ENCODE data around the gene HIKESHI.
"Not testable (repeated sequence)": the region's sequence is repeated elsewhere in the genome, so short reads cannot be mapped to it uniquely, and the experiment has no call there.

HIKESHI gene

GRCh38 chr11:86275493-86276370 lies 26.3 kb upstream of the HIKESHI start:
- Histone ChIP-seq H3K4me1 (ENCODE audit: control insufficient read depth, low read depth, low read length) (no peaks in the 10 kb centered on the region), H3K4me3 (ENCODE audit: low read length) (no peak overlapping the region), H3K27ac (ENCODE audit: low read length) (no peak overlapping the region), H3K9me3 (ENCODE audit: control insufficient read depth, low read depth, low read length) (no peaks in the 10 kb centered on the region), H3K9ac (ENCODE audit: low read length) (no peak overlapping the region), H3K36me3 (ENCODE audit: control insufficient read depth, low read depth, low read length) (peaks cover 24% of the 10 kb centered on the region), H3K27me3 (ENCODE audit: control insufficient read depth, insufficient read depth, low read length) (no peaks in the 10 kb centered on the region)

- Histone ChIP-seq H3K27ac (ENCODE audit: low read length) (no peak overlapping the region), H3K4me3 (ENCODE audit: low read length) (no peak overlapping the region), H3K27me3 (ENCODE audit: control insufficient read depth, insufficient read depth, low read length) (no peaks in the 10 kb centered on the region), H3K9me3 (ENCODE audit: control insufficient read depth, low read depth, low read length) (no peaks in the 10 kb centered on the region), H3K9ac (ENCODE audit: low read length) (no peak overlapping the region), H3K4me1 (ENCODE audit: control insufficient read depth, low read depth, low read length) (no peaks in the 10 kb centered on the region), H3K36me3 (ENCODE audit: control insufficient read depth, low read depth, low read length) (peaks cover 24% of the 10 kb centered on the region)
These were observed 24.3 kb upstream of the HIKESHI start for GRCh38 chr11:86277741-86278140.

- H3K36me3 ChIP-seq (ENCODE audit: control insufficient read depth, low read depth, low read length), result peaks cover 24% of the 10 kb centered on the region
- no peaks in the 10 kb centered on the region for H3K9me3 ChIP-seq (ENCODE audit: control insufficient read depth, low read depth, low read length)
- H3K27me3 ChIP-seq (ENCODE audit: control insufficient read depth, insufficient read depth, low read length), result no peaks in the 10 kb centered on the region
- no peak overlapping the region for H3K9ac ChIP-seq (ENCODE audit: low read length)
- H3K4me3 ChIP-seq (ENCODE audit: low read length), result no peak overlapping the region
- H3K27ac ChIP-seq (ENCODE audit: low read length), result no peak overlapping the region
- no peaks in the 10 kb centered on the region for H3K4me1 ChIP-seq (ENCODE audit: control insufficient read depth, low read depth, low read length)
These were observed 23.8 kb upstream of the HIKESHI start for GRCh38 chr11:86278226-86278625.

- Histone ChIP-seq H3K36me3 (ENCODE audit: control insufficient read depth, low read depth, low read length) (peaks cover 27% of the 10 kb centered on the region), H3K4me3 (ENCODE audit: low read length) (no peak overlapping the region), H3K27ac (ENCODE audit: low read length) (no peak overlapping the region), H3K9me3 (ENCODE audit: control insufficient read depth, low read depth, low read length) (no peaks in the 10 kb centered on the region), H3K27me3 (ENCODE audit: control insufficient read depth, insufficient read depth, low read length) (no peaks in the 10 kb centered on the region), H3K4me1 (ENCODE audit: control insufficient read depth, low read depth, low read length) (no peaks in the 10 kb centered on the region), H3K9ac (ENCODE audit: low read length) (no peak overlapping the region)
These were observed 22.3 kb upstream of the HIKESHI start for GRCh38 chr11:86279747-86280146.

DNA sequence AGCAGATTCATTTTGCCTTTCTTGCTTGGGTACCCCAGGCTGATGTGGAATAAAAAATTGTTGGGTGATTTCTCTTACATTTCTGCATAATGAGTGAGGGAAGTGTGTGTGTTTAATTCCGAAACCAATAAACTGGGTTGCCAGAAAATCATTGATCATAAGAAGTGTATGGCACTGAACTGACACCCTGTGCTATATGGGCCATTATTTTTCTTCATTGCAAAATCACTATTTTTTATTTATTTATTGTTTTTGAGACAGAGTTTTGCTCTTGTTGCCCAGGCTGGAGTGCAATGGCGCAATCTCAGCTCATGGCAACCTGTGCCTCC lies 14.6 kb upstream of the HIKESHI start:
- Histone ChIP-seq H3K4me3 (ENCODE audit: low read length) (no peak overlapping the region), H3K27ac (ENCODE audit: low read length) (no peak overlapping the region), H3K36me3 (ENCODE audit: control insufficient read depth, low read depth, low read length) (peaks cover 2% of the 10 kb centered on the region), H3K27me3 (ENCODE audit: control insufficient read depth, insufficient read depth, low read length) (no peaks in the 10 kb centered on the region), H3K9ac (ENCODE audit: low read length) (no peak overlapping the region), H3K4me1 (ENCODE audit: control insufficient read depth, low read depth, low read length) (no peaks in the 10 kb centered on the region), H3K9me3 (ENCODE audit: control insufficient read depth, low read depth, low read length) (no peaks in the 10 kb centered on the region)

- Histone ChIP-seq H3K36me3 (ENCODE audit: control insufficient read depth, low read depth, low read length) (peaks cover 2% of the 10 kb centered on the region), H3K27me3 (ENCODE audit: control insufficient read depth, insufficient read depth, low read length) (no peaks in the 10 kb centered on the region), H3K9ac (ENCODE audit: low read length) (no peak overlapping the region), H3K4me1 (ENCODE audit: control insufficient read depth, low read depth, low read length) (no peaks in the 10 kb centered on the region), H3K9me3 (ENCODE audit: control insufficient read depth, low read depth, low read length) (no peaks in the 10 kb centered on the region), H3K27ac (ENCODE audit: low read length) (no peak overlapping the region), H3K4me3 (ENCODE audit: low read length) (no peak overlapping the region)
These were observed 13.1 kb upstream of the HIKESHI start for GRCh38 chr11:86288776-86289507.

- not testable (repeated sequence) for H3K4me3 ChIP-seq (ENCODE audit: low read length); H3K27me3 ChIP-seq (ENCODE audit: control insufficient read depth, insufficient read depth, low read length); H3K27ac ChIP-seq (ENCODE audit: low read length); H3K36me3 ChIP-seq (ENCODE audit: control insufficient read depth, low read depth, low read length); H3K9ac ChIP-seq (ENCODE audit: low read length); H3K4me1 ChIP-seq (ENCODE audit: control insufficient read depth, low read depth, low read length); H3K9me3 ChIP-seq (ENCODE audit: control insufficient read depth, low read depth, low read length)
These were observed 12.3 kb upstream of the HIKESHI start for GRCh38 chr11:86289508-86290280.

GRCh38 chr11:86291466-86292262 lies 10.4 kb upstream of the HIKESHI start:
- Histone ChIP-seq H3K9ac (ENCODE audit: low read length) (no peak overlapping the region), H3K4me1 (ENCODE audit: control insufficient read depth, low read depth, low read length) (no peaks in the 10 kb centered on the region), H3K27ac (ENCODE audit: low read length) (no peak overlapping the region), H3K9me3 (ENCODE audit: control insufficient read depth, low read depth, low read length) (no peaks in the 10 kb centered on the region), H3K4me3 (ENCODE audit: low read length) (no peak overlapping the region), H3K27me3 (ENCODE audit: control insufficient read depth, insufficient read depth, low read length) (no peaks in the 10 kb centered on the region), H3K36me3 (ENCODE audit: control insufficient read depth, low read depth, low read length) (no peaks in the 10 kb centered on the region)

DNA sequence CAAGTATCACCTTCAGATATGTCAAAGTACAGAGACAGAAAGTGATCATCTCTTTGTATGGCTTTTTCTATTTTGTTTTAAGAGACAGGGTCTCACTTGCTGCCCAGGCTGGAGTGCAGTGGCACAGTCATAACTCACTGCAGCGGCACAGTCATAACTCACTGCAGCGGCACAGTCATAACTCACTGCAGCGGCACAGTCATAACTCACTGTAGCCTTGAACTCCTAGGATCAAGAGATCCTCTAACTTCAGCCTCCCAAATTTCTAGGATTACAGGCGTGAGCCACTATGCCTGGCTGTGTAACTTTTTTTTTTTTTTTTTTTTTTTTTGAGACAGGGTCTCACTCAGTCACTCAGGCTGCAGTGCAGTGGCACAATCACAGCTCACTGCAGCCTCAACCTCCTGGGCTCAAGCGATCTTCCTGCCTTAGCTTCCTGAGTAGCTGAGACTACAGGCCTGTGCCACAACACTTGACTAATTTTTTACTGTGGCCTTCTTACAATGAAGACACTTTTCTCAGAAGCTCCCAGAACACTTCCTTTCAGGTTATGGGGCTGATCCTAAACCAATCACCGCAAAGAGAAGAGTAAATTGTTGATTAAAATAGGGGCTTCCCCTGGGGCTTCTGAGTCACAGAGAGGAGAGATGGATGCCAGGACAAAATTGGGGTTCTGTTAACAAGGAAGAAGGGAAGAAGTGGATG lies 9.0 kb upstream of the HIKESHI start:
- Histone ChIP-seq H3K4me3 (ENCODE audit: low read length) (no peak overlapping the region), H3K27ac (ENCODE audit: low read length) (no peak overlapping the region), H3K9ac (ENCODE audit: low read length) (no peak overlapping the region), H3K9me3 (ENCODE audit: control insufficient read depth, low read depth, low read length) (no peaks in the 10 kb centered on the region), H3K27me3 (ENCODE audit: control insufficient read depth, insufficient read depth, low read length) (no peaks in the 10 kb centered on the region), H3K4me1 (ENCODE audit: control insufficient read depth, low read depth, low read length) (no peaks in the 10 kb centered on the region), H3K36me3 (ENCODE audit: control insufficient read depth, low read depth, low read length) (no peaks in the 10 kb centered on the region)

- Histone ChIP-seq H3K4me3 (ENCODE audit: low read length) (no peak overlapping the region), H3K27ac (ENCODE audit: low read length) (no peak overlapping the region), H3K27me3 (ENCODE audit: control insufficient read depth, insufficient read depth, low read length) (no peaks in the 10 kb centered on the region), H3K9ac (ENCODE audit: low read length) (no peak overlapping the region), H3K9me3 (ENCODE audit: control insufficient read depth, low read depth, low read length) (no peaks in the 10 kb centered on the region), H3K4me1 (ENCODE audit: control insufficient read depth, low read depth, low read length) (no peaks in the 10 kb centered on the region), H3K36me3 (ENCODE audit: control insufficient read depth, low read depth, low read length) (no peaks in the 10 kb centered on the region)
These were observed 8.0 kb upstream of the HIKESHI start for GRCh38 chr11:86294026-86294425.
